Liver (tissue), 9 donors: ENCODE measurements around the gene CTPS1. TPM values are rescaled to one million over a fixed set of nuclear protein-coding genes. Genes with fewer than 3 reads are reported as not detected.

Experiments used
- DNase-seq: peaks from one replicate; pipeline ENCODE4 v3.0.0-alpha.2; 2017; ENCODE audit warnings: low spot score
- H3K27ac ChIP-seq, 2 donors: one replicate each; pipeline ENCODE4 v1.7.0; 2013; ENCODE audit warnings: inconsistent platforms in 2 of 2, low read length in 2 of 2, control low read depth in 1 of 2, low read depth in 1 of 2, mild to moderate bottlenecking in 1 of 2
- H3K27me3 ChIP-seq, 4 donors: one replicate each; pipeline versions ENCODE4 v1.6.1 to v1.7.0; 2013; ENCODE audit warnings: low read length in 3 of 4, inconsistent platforms in 1 of 4, mild to moderate bottlenecking in 1 of 4, moderate library complexity in 1 of 4; ENCODE audit not compliant: control insufficient read depth in 4 of 4, insufficient read depth in 4 of 4
- H3K36me3 ChIP-seq, 4 donors: one replicate each; pipeline versions ENCODE4 v1.6.1 to v1.7.0; 2013; ENCODE audit warnings: low read length in 3 of 4, mild to moderate bottlenecking in 3 of 4, low read depth in 1 of 4, moderate library complexity in 1 of 4; ENCODE audit not compliant: control insufficient read depth in 4 of 4, insufficient read depth in 3 of 4
- H3K4me1 ChIP-seq, 4 donors: one replicate each; pipeline versions ENCODE4 v1.6.1 to v1.7.0; 2013; ENCODE audit warnings: low read length in 3 of 4, mild to moderate bottlenecking in 3 of 4, moderate library complexity in 1 of 4; ENCODE audit not compliant: control insufficient read depth in 4 of 4, insufficient read depth in 4 of 4
- H3K4me3 ChIP-seq, 3 donors: one replicate each; pipeline versions ENCODE4 v1.6.1 to v1.7.0; 2013; ENCODE audit warnings: low read length in 3 of 3, control low read depth in 1 of 3, low read depth in 1 of 3, mild to moderate bottlenecking in 1 of 3
- H3K9ac ChIP-seq, 2 donors: one replicate each; pipeline ENCODE4 v1.7.0; 2013; ENCODE audit warnings: low read length in 2 of 2, mild to moderate bottlenecking in 2 of 2, moderate library complexity in 2 of 2, control low read depth in 1 of 2, low read depth in 1 of 2
- H3K9me3 ChIP-seq, 4 donors: one replicate each; pipeline versions ENCODE4 v1.6.1 to v1.7.0; 2013; ENCODE audit warnings: low read length in 3 of 4; ENCODE audit not compliant: control insufficient read depth in 4 of 4
- ATF3 ChIP-seq: IDR thresholded peaks from 2 replicates; pipeline ENCODE4 v1.6.1; 2016; ENCODE audit warnings: antibody characterized with exemption
- EGR1 ChIP-seq, 2 donors: IDR thresholded peaks; 2 replicates each; pipeline ENCODE4 v1.6.1; 2016 to 2018; ENCODE audit warnings: antibody characterized with exemption in 2 of 2, low read depth in 2 of 2
- FOXA1 ChIP-seq: IDR thresholded peaks from 2 replicates; pipeline ENCODE4 v1.6.1; 2016; ENCODE audit warnings: antibody characterized with exemption
- FOXA2 ChIP-seq: IDR thresholded peaks from 2 replicates; pipeline ENCODE4 v1.6.1; 2016; ENCODE audit warnings: antibody characterized with exemption
- GABPA ChIP-seq, 2 donors: IDR thresholded peaks in 1 of 2; conservative IDR thresholded peaks in 1 of 2; 2 replicates each; pipeline ENCODE4 v1.6.1; 2016; ENCODE audit warnings: antibody characterized with exemption in 2 of 2, mild to moderate bottlenecking in 1 of 2, moderate library complexity in 1 of 2
- HNF4A ChIP-seq, 2 donors: conservative IDR thresholded peaks; 2 replicates each; pipeline ENCODE4 v1.6.1; 2016; ENCODE audit warnings: antibody characterized with exemption in 2 of 2, mild to moderate bottlenecking in 2 of 2
- HNF4G ChIP-seq: IDR thresholded peaks from 2 replicates; pipeline ENCODE4 v1.6.1; 2016; ENCODE audit warnings: antibody characterized with exemption
- JUND ChIP-seq, 2 donors: IDR thresholded peaks; 2 replicates each; pipeline ENCODE4 v1.6.1; 2016; ENCODE audit warnings: antibody characterized with exemption in 2 of 2
- MAX ChIP-seq: IDR thresholded peaks from 2 replicates; pipeline ENCODE4 v1.6.1; 2016; ENCODE audit warnings: antibody characterized with exemption
- NR2F2 ChIP-seq: IDR thresholded peaks from 2 replicates; pipeline ENCODE4 v1.6.1; 2016; ENCODE audit warnings: antibody characterized with exemption
- RAD21 ChIP-seq, 2 donors: IDR thresholded peaks; 2 replicates each; pipeline ENCODE4 v1.6.1; 2016; ENCODE audit warnings: antibody characterized with exemption in 2 of 2, mild to moderate bottlenecking in 2 of 2
- RXRA ChIP-seq, 2 donors: IDR thresholded peaks; 2 replicates each; pipeline ENCODE4 v1.6.1; 2017 to 2018; ENCODE audit warnings: antibody characterized with exemption in 2 of 2, mild to moderate bottlenecking in 1 of 2
- SP1 ChIP-seq: IDR thresholded peaks from 2 replicates; pipeline ENCODE4 v1.6.1; 2018; ENCODE audit warnings: antibody characterized with exemption, mild to moderate bottlenecking
- TAF1 ChIP-seq: conservative IDR thresholded peaks from 2 replicates; pipeline ENCODE4 v1.6.1; 2016; ENCODE audit warnings: antibody characterized with exemption, mild to moderate bottlenecking
- YY1 ChIP-seq: IDR thresholded peaks from 2 replicates; pipeline ENCODE4 v1.6.1; 2016; ENCODE audit warnings: antibody characterized with exemption, mild to moderate bottlenecking
- ZBTB33 ChIP-seq: IDR thresholded peaks from 2 replicates; pipeline ENCODE4 v1.6.1; 2016; ENCODE audit warnings: antibody characterized with exemption
- WGBS: extraction: QIAGEN DNeasy Blood & Tissue Kit; methylation state at CpG from one replicate; pipeline ENCODE4 v1.1.7; 2013; 5-methylcytosine and 5-hydroxymethylcytosine counted together
- polyA plus RNA-seq, 2 donors: library from polyadenylated mRNA; stranded (reverse) in 1 of 2; unstranded in 1 of 2; fragments of 200-250 nt in 1 of 2; fragments of >200 nt in 1 of 2; fragmentation: Nextera tagmentation in 1 of 2; extraction: Ambion mirVana in 1 of 2; gene quantifications; one replicate each; pipeline versions ENCODE4 v1.2.1 to v1.2.3, GENCODE V29; 2013 to 2015
- total RNA-seq, 2 donors: library from RNA; depleted of rRNA; stranded (reverse); fragments of >200 nt; gene quantifications; one replicate each; pipeline ENCODE4 v1.2.3, GENCODE V29; 2014
- TF ChIP-seq, protein P1 (sequence below): fragments of 150-350 bp; IDR thresholded peaks from 2 replicates; pipeline ENCODE4 v1.5.1; 2017; ENCODE audit warnings: improper control_type of control experiment, low read depth, low read length; ENCODE audit not compliant: missing input control
- TF ChIP-seq, protein P2 (sequence below): IDR thresholded peaks from 2 replicates; pipeline ENCODE4 v1.6.1; 2016; ENCODE audit warnings: antibody characterized with exemption, mild to moderate bottlenecking
- donor health status: healthy.
- donor health status: healthy.
- donor health status: healthy.
- donor health status: healthy.
- donor health status: healthy.

The CTPS1 gene
- total and polyA plus RNA-seq, 4 donors: 13.6 to 46.9 (median 19.8) TPM

- peaks cover 4 to 25% (median 11%) of the 10 kb centered on the region in 4 donors for H3K36me3 ChIP-seq
- WGBS: 97% methylated on average over 5 of the region's 5 CpGs
- DNase-seq: no peak
Measured at GRCh38 chr1:41038110-41038509, 58.6 kb downstream of the CTPS1 start.

GRCh38 chr1:41041614-41042270 is 62.2 kb downstream of the CTPS1 start:
- no peak for DNase-seq
- Histone ChIP-seq H3K36me3 (peaks cover 0 to 11% (median 7%) of the 10 kb centered on the region in 4 donors), H3K4me1 (peaks cover 9 to 38% (median 31%) of the 10 kb centered on the region in 4 donors), H3K9me3 (no peaks in the 10 kb centered on the region), H3K27me3 (no peaks in the 10 kb centered on the region), H3K9ac (no peak overlapping the region), H3K4me3 (no peak overlapping the region), H3K27ac (no peak overlapping the region)
- TF ChIP-seq RXRA (IDR thresholded peaks at IDR 0.05): no peak
- TF ChIP-seq YY1: no peak
- no peak for TF ChIP-seq EGR1 (IDR thresholded peaks at IDR 0.05; ENCODE audit: low read depth in 2 of 2)
- no peak for TF ChIP-seq JUND (IDR thresholded peaks at IDR 0.05)
- no peak for TF ChIP-seq RAD21 (IDR thresholded peaks at IDR 0.05)
- no peak for TF ChIP-seq HNF4G
- no peak for TF ChIP-seq FOXA2
- WGBS: 96% methylated on average over 3 of the region's 3 CpGs

More at GRCh38 chr1:41038110-41038509, 58.6 kb downstream of the CTPS1 start:
- no peaks in the 10 kb centered on the region for H3K27me3 ChIP-seq
- no peak overlapping the region for H3K4me3 ChIP-seq
- peaks cover 0 to 9% (median 4%) of the 10 kb centered on the region in 4 donors for H3K4me1 ChIP-seq
- TF ChIP-seq FOXA1: no peak
- peak in 1 of 2 donors; percentile 20 for TF ChIP-seq RAD21 (IDR thresholded peaks at IDR 0.05)
- no peaks in the 10 kb centered on the region for H3K9me3 ChIP-seq
- no peak overlapping the region for H3K9ac ChIP-seq
- no peak overlapping the region for H3K27ac ChIP-seq

DNA sequence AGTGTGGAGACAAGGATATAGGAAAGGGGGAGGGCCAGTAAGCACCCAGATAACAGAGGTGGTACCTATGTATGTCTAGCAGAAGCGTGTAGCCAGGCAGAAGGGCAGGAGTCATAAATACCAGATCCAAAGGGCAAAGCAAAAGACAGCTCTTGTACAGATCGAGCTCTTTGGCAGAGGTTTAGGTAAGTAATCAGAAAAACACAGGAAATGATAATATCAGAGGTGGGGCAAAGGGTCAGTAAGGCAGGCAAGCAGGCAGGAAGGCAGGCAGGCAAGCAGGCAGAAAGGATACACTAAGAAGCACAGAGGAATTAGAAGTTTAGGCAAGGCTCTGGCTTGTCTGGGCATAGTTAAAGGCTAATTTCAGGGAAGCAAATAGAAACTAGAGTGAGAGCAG is 64.7 kb downstream of the CTPS1 start:
- H3K36me3 ChIP-seq: peaks cover 0 to 12% (median 5%) of the 10 kb centered on the region in 4 donors
- peaks cover 9 to 32% (median 28%) of the 10 kb centered on the region in 4 donors for H3K4me1 ChIP-seq
- H3K9me3 ChIP-seq: no peaks in the 10 kb centered on the region
- peak overlapping the region; percentile 69 to 81 for H3K27ac ChIP-seq
- no peak overlapping the region for H3K4me3 ChIP-seq
- no peak overlapping the region for H3K9ac ChIP-seq
- H3K27me3 ChIP-seq: no peaks in the 10 kb centered on the region
- TF ChIP-seq, protein P1, sequence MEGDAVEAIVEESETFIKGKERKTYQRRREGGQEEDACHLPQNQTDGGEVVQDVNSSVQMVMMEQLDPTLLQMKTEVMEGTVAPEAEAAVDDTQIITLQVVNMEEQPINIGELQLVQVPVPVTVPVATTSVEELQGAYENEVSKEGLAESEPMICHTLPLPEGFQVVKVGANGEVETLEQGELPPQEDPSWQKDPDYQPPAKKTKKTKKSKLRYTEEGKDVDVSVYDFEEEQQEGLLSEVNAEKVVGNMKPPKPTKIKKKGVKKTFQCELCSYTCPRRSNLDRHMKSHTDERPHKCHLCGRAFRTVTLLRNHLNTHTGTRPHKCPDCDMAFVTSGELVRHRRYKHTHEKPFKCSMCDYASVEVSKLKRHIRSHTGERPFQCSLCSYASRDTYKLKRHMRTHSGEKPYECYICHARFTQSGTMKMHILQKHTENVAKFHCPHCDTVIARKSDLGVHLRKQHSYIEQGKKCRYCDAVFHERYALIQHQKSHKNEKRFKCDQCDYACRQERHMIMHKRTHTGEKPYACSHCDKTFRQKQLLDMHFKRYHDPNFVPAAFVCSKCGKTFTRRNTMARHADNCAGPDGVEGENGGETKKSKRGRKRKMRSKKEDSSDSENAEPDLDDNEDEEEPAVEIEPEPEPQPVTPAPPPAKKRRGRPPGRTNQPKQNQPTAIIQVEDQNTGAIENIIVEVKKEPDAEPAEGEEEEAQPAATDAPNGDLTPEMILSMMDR: no peak
- TF ChIP-seq HNF4A (conservative IDR thresholded peaks at IDR 0.05): peak; percentile 84 to 90
- TF ChIP-seq RXRA (IDR thresholded peaks at IDR 0.05): peak; percentile 68
- TF ChIP-seq HNF4G: peak; percentile 48
- peak; percentile 14 for TF ChIP-seq FOXA2
- TF ChIP-seq RAD21 (IDR thresholded peaks at IDR 0.05): peak in 1 of 2 donors; percentile 47
- TF ChIP-seq ATF3: no peak
- no peak for TF ChIP-seq YY1
- TF ChIP-seq ZBTB33: no peak
- peak; percentile 47 to 69 for TF ChIP-seq JUND (IDR thresholded peaks at IDR 0.05)
- peak; percentile 61 for TF ChIP-seq NR2F2
- TF ChIP-seq GABPA (IDR thresholded peaks at IDR 0.05 in 1 of 2, conservative IDR thresholded peaks at IDR 0.05 in 1 of 2): peak in 1 of 2 donors; percentile 49
- peak; percentile 80 for TF ChIP-seq SP1
- no peak for TF ChIP-seq FOXA1
- TF ChIP-seq, protein P2, sequence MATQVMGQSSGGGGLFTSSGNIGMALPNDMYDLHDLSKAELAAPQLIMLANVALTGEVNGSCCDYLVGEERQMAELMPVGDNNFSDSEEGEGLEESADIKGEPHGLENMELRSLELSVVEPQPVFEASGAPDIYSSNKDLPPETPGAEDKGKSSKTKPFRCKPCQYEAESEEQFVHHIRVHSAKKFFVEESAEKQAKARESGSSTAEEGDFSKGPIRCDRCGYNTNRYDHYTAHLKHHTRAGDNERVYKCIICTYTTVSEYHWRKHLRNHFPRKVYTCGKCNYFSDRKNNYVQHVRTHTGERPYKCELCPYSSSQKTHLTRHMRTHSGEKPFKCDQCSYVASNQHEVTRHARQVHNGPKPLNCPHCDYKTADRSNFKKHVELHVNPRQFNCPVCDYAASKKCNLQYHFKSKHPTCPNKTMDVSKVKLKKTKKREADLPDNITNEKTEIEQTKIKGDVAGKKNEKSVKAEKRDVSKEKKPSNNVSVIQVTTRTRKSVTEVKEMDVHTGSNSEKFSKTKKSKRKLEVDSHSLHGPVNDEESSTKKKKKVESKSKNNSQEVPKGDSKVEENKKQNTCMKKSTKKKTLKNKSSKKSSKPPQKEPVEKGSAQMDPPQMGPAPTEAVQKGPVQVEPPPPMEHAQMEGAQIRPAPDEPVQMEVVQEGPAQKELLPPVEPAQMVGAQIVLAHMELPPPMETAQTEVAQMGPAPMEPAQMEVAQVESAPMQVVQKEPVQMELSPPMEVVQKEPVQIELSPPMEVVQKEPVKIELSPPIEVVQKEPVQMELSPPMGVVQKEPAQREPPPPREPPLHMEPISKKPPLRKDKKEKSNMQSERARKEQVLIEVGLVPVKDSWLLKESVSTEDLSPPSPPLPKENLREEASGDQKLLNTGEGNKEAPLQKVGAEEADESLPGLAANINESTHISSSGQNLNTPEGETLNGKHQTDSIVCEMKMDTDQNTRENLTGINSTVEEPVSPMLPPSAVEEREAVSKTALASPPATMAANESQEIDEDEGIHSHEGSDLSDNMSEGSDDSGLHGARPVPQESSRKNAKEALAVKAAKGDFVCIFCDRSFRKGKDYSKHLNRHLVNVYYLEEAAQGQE: no peak
- TF ChIP-seq EGR1 (IDR thresholded peaks at IDR 0.05; ENCODE audit: low read depth in 2 of 2): no peak
- TF ChIP-seq MAX: peak; percentile 57
- no peak for TF ChIP-seq TAF1
- WGBS: 29% methylated on average over 2 of the region's 2 CpGs
- DNase-seq: no peak
